Smooth muscle cell (in vitro differentiated cells): ENCODE results near the gene TMSB4X. TPM values are rescaled to one million over a fixed set of nuclear protein-coding genes. Genes with fewer than 3 reads are reported as not detected.

ENCODE experiments used
- DNase-seq: peaks from one replicate; lab custom pipeline; 2025; ENCODE audit not compliant: unreplicated experiment; lab: John Stamatoyannopoulos, UW
- H2AFZ ChIP-seq: fragments of 200-600 bp; sonication (generic); 2 replicates; pipeline ENCODE4 v1.6.0; 2016; ENCODE audit warnings: antibody characterized with exemption, low read depth, mild to moderate bottlenecking
- H3F3A ChIP-seq: fragments of 200-600 bp; sonication (generic); 2 replicates; pipeline ENCODE4 v1.6.0; 2017; ENCODE audit warnings: antibody characterized with exemption, low read depth
- H3K27ac ChIP-seq: fragments of 200-600 bp; sonication (generic); 2 replicates; pipeline ENCODE4 v1.5.1; 2016; ENCODE audit warnings: low read depth, mild to moderate bottlenecking
- H3K27me3 ChIP-seq: fragments of 200-600 bp; sonication (generic); 2 replicates; pipeline ENCODE4 v1.6.1; 2016; ENCODE audit warnings: low read depth, mild to moderate bottlenecking
- H3K36me3 ChIP-seq: fragments of 200-600 bp; sonication (generic); 2 replicates; pipeline ENCODE4 v1.5.1; 2016; ENCODE audit warnings: low read depth
- H3K4me1 ChIP-seq: fragments of 200-600 bp; sonication (generic); 2 replicates; pipeline ENCODE4 v1.5.1; 2016; ENCODE audit warnings: low read depth
- H3K4me2 ChIP-seq: fragments of 200-600 bp; sonication (generic); 2 replicates; pipeline ENCODE4 v1.6.0; 2016; ENCODE audit warnings: mild to moderate bottlenecking
- H3K4me3 ChIP-seq: fragments of 200-600 bp; sonication (generic); 2 replicates; pipeline ENCODE4 v1.5.1; 2016; ENCODE audit warnings: mild to moderate bottlenecking
- H3K79me2 ChIP-seq: fragments of 200-600 bp; sonication (generic); 2 replicates; pipeline ENCODE4 v1.6.0; 2016; ENCODE audit warnings: low read depth, mild to moderate bottlenecking
- H3K9ac ChIP-seq: fragments of 200-600 bp; sonication (generic); 2 replicates; pipeline ENCODE4 v1.6.0; 2016; ENCODE audit warnings: low read depth
- H3K9me3 ChIP-seq: fragments of 200-600 bp; sonication (generic); replicated peaks from 2 replicates; pipeline ENCODE4 v1.5.1; 2016; ENCODE audit warnings: low read depth
- H4K20me1 ChIP-seq: fragments of 200-600 bp; sonication (generic); 2 replicates; pipeline ENCODE4 v1.6.0; 2016; ENCODE audit warnings: low read depth
- CTCF ChIP-seq: fragments of 200-600 bp; sonication (generic); IDR thresholded peaks from 2 replicates; pipeline ENCODE4 v1.5.1; 2017; ENCODE audit warnings: borderline replicate concordance, mild to moderate bottlenecking, antibody characterized with exemption; ENCODE audit not compliant: insufficient read depth, poor library complexity, severe bottlenecking
- WGBS: methylation state at CpG from one replicate; pipeline ENCODE4 v1.1.7; 2016; ENCODE audit warnings: low lambda C conversion rate; 5-methylcytosine and 5-hydroxymethylcytosine counted together
- polyA plus RNA-seq: library from polyadenylated mRNA; unstranded; fragments of >200 nt; fragmentation: Nextera tagmentation; extraction: Ambion mirVana; gene quantifications from 2 replicates; pipeline ENCODE4 v1.2.1, GENCODE V29; 2016
- total RNA-seq: library from RNA; depleted of rRNA; stranded (reverse); fragments of >200 nt; gene quantifications from 2 replicates; pipeline ENCODE4 v1.2.3, GENCODE V29; 2014

The TMSB4X gene
- total and polyA plus RNA-seq, 2 experiments from 2014 or later, result 9,721 to 12,637 TPM

GRCh38 chrX:12977761-12978204, 2.9 kb downstream of the TMSB4X start:
- Histone ChIP-seq H3K27me3 (no peaks in the 10 kb centered on the region), H4K20me1 (peaks cover 31% of the 10 kb centered on the region), H3K9ac (peak overlapping the region; percentile 92), H3K36me3 (no peaks in the 10 kb centered on the region), H3K4me1 (peaks cover 34% of the 10 kb centered on the region), H3K9me3 (no peaks in the 10 kb centered on the region), H3K27ac (peak overlapping the region; percentile 90), H2AFZ (no peak overlapping the region), H3K79me2 (peaks cover 36% of the 10 kb centered on the region), H3K4me3 (peak overlapping the region; percentile 98), H3F3A (peaks cover 37% of the 10 kb centered on the region), H3K4me2 (peak overlapping the region; percentile 86)
- 29% methylated on average over 9 of the region's 9 CpGs for WGBS
- no peak for TF ChIP-seq CTCF
- no peak for DNase-seq

DNA sequence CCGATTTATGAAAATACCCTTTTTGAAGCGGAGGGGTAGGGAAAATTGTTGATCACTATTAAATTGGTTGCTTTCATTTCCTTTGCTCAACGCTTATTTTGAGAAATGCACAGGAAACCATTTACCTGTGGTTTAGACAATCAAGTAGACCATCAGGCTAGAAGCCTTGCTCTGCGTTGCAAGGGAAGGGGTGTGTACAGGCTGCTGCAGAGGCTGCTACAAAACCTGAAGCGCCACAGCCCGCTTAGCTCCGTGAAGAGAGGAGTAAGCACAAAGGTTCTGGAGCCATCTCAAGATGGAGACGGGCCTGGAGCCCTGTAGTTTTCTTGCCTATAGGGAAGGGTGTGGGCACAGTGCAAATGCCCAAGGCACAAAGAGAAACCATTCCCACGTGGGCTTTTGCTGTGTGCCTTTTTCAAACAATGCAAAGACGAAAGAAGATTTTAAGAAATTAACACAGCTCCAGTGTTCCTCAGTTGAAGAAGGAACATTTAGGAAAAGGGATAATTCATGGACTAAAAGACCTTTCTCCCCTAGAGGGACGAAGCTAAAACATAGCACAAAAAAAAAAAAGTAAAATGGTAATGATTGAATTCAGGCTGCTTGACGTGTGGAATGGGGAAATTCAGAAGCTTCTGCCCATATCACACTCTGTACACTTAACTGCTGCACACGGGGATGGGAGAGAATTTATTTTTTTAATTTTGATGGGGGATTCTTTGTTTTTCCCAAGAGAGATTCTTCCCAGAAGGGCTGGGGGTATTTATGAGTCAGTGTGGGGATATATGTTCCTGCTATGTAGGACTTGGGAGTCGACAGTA, 3.5 kb downstream of the TMSB4X start:
- peak overlapping the region; percentile 92 for H3K9ac ChIP-seq
- TF ChIP-seq CTCF, result no peak
- H2AFZ ChIP-seq, result no peak overlapping the region
- no peaks in the 10 kb centered on the region for H3K9me3 ChIP-seq
- 7% methylated on average over 14 of the region's 14 CpGs for WGBS
- no peaks in the 10 kb centered on the region for H3K27me3 ChIP-seq
- H3K27ac ChIP-seq, result peak overlapping the region; percentile 90
- no peaks in the 10 kb centered on the region for H3K36me3 ChIP-seq
- H3K4me2 ChIP-seq, result peak overlapping the region; percentile 86
- peak overlapping the region; percentile 98 for H3K4me3 ChIP-seq
- peaks cover 36% of the 10 kb centered on the region for H3K79me2 ChIP-seq
- H4K20me1 ChIP-seq, result peaks cover 31% of the 10 kb centered on the region
- H3K4me1 ChIP-seq, result peaks cover 34% of the 10 kb centered on the region
- peaks cover 37% of the 10 kb centered on the region for H3F3A ChIP-seq
- DNase-seq, result no peak

DNA sequence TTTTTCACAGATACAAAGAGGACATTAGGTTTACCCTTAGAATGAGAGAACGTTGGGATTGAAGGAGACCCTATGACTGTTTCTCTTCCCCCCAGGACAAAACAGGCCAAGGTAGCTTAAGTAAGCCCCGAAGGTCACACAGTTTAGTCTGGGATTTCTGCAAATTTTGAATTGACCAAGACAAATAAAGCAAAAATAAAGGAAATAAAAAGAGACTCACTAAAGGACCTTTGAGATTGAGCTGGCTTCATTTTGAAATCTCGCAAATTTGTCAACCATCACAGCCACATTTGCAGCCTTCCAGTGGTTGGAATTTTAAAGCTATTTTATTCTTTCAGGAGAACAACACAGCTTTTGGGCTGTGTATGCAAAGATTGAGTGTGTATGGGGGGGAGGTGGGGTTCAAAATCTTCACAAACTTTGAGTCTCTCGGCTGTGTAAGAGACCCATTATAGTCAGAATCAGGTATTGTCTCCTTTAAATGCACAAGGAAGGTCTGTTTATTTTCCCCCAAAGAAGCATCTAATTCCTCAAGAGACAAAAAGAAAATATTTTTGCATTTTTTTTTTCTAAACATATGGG, 4.2 kb downstream of the TMSB4X start:
- Histone ChIP-seq H2AFZ (no peak overlapping the region), H3K4me3 (no peak overlapping the region), H3K79me2 (peaks cover 31% of the 10 kb centered on the region), H3K36me3 (no peaks in the 10 kb centered on the region), H3K9ac (peak overlapping the region; percentile 17), H4K20me1 (peaks cover 31% of the 10 kb centered on the region), H3K4me2 (peak overlapping the region; percentile 86), H3K9me3 (no peaks in the 10 kb centered on the region), H3K4me1 (peaks cover 32% of the 10 kb centered on the region), H3K27me3 (no peaks in the 10 kb centered on the region), H3F3A (peaks cover 36% of the 10 kb centered on the region), H3K27ac (peak overlapping the region; percentile 90)
- no peak for DNase-seq
- TF ChIP-seq CTCF, result no peak
- WGBS, result 57% methylated on average over 4 of the region's 4 CpGs
